Smooth muscle cell (in vitro differentiated cells): ENCODE measurements around the gene TDRD9. TPM values are rescaled to one million over a fixed set of nuclear protein-coding genes. Genes with fewer than 3 reads are reported as not detected.
"Not testable (repeated sequence)": the region's sequence is repeated elsewhere in the genome, so short reads cannot be mapped to it uniquely, and the experiment has no call there.

Experiments
- DNase-seq: peaks from one replicate; lab custom pipeline; 2025; ENCODE audit not compliant: unreplicated experiment; lab: John Stamatoyannopoulos, UW
- H2AFZ ChIP-seq: fragments of 200-600 bp; sonication (generic); 2 replicates; pipeline ENCODE4 v1.6.0; 2016; ENCODE audit warnings: antibody characterized with exemption, low read depth, mild to moderate bottlenecking
- H3F3A ChIP-seq: fragments of 200-600 bp; sonication (generic); 2 replicates; pipeline ENCODE4 v1.6.0; 2017; ENCODE audit warnings: antibody characterized with exemption, low read depth
- H3K27ac ChIP-seq: fragments of 200-600 bp; sonication (generic); 2 replicates; pipeline ENCODE4 v1.5.1; 2016; ENCODE audit warnings: low read depth, mild to moderate bottlenecking
- H3K27me3 ChIP-seq: fragments of 200-600 bp; sonication (generic); 2 replicates; pipeline ENCODE4 v1.6.1; 2016; ENCODE audit warnings: low read depth, mild to moderate bottlenecking
- H3K36me3 ChIP-seq: fragments of 200-600 bp; sonication (generic); 2 replicates; pipeline ENCODE4 v1.5.1; 2016; ENCODE audit warnings: low read depth
- H3K4me1 ChIP-seq: fragments of 200-600 bp; sonication (generic); 2 replicates; pipeline ENCODE4 v1.5.1; 2016; ENCODE audit warnings: low read depth
- H3K4me2 ChIP-seq: fragments of 200-600 bp; sonication (generic); 2 replicates; pipeline ENCODE4 v1.6.0; 2016; ENCODE audit warnings: mild to moderate bottlenecking
- H3K4me3 ChIP-seq: fragments of 200-600 bp; sonication (generic); 2 replicates; pipeline ENCODE4 v1.5.1; 2016; ENCODE audit warnings: mild to moderate bottlenecking
- H3K79me2 ChIP-seq: fragments of 200-600 bp; sonication (generic); 2 replicates; pipeline ENCODE4 v1.6.0; 2016; ENCODE audit warnings: low read depth, mild to moderate bottlenecking
- H3K9ac ChIP-seq: fragments of 200-600 bp; sonication (generic); 2 replicates; pipeline ENCODE4 v1.6.0; 2016; ENCODE audit warnings: low read depth
- H3K9me3 ChIP-seq: fragments of 200-600 bp; sonication (generic); replicated peaks from 2 replicates; pipeline ENCODE4 v1.5.1; 2016; ENCODE audit warnings: low read depth
- H4K20me1 ChIP-seq: fragments of 200-600 bp; sonication (generic); 2 replicates; pipeline ENCODE4 v1.6.0; 2016; ENCODE audit warnings: low read depth
- CTCF ChIP-seq: fragments of 200-600 bp; sonication (generic); IDR thresholded peaks from 2 replicates; pipeline ENCODE4 v1.5.1; 2017; ENCODE audit warnings: borderline replicate concordance, mild to moderate bottlenecking, antibody characterized with exemption; ENCODE audit not compliant: insufficient read depth, poor library complexity, severe bottlenecking
- WGBS: methylation state at CpG from one replicate; pipeline ENCODE4 v1.1.7; 2016; ENCODE audit warnings: low lambda C conversion rate; 5-methylcytosine and 5-hydroxymethylcytosine counted together
- polyA plus RNA-seq: library from polyadenylated mRNA; unstranded; fragments of >200 nt; fragmentation: Nextera tagmentation; extraction: Ambion mirVana; gene quantifications from 2 replicates; pipeline ENCODE4 v1.2.1, GENCODE V29; 2016
- total RNA-seq: library from RNA; depleted of rRNA; stranded (reverse); fragments of >200 nt; gene quantifications from 2 replicates; pipeline ENCODE4 v1.2.3, GENCODE V29; 2014

TDRD9 gene
- total and polyA plus RNA-seq, 2 experiments from 2014 or later: 1.0 TPM; not detected in 1

- Histone ChIP-seq H3K27me3 (no peaks in the 10 kb centered on the region), H3K79me2 (no peaks in the 10 kb centered on the region), H3K9me3 (no peaks in the 10 kb centered on the region), H3K36me3 (no peaks in the 10 kb centered on the region), H2AFZ (no peak overlapping the region), H3K27ac (no peak overlapping the region), H4K20me1 (no peaks in the 10 kb centered on the region), H3K4me2 (no peak overlapping the region), H3F3A (no peaks in the 10 kb centered on the region), H3K9ac (no peak overlapping the region), H3K4me3 (no peak overlapping the region), H3K4me1 (no peaks in the 10 kb centered on the region)
- WGBS: 96% methylated on average over 6 of the region's 6 CpGs
- no peak for DNase-seq
- TF ChIP-seq CTCF: no peak
These were observed 41.1 kb upstream of the TDRD9 start for GRCh38 chr14:103887170-103887501.

- H3K27me3 ChIP-seq: no peaks in the 10 kb centered on the region
- H3K79me2 ChIP-seq: no peaks in the 10 kb centered on the region
- no peaks in the 10 kb centered on the region for H3F3A ChIP-seq
- no peaks in the 10 kb centered on the region for H3K36me3 ChIP-seq
- no peak overlapping the region for H2AFZ ChIP-seq
- no peak overlapping the region for H3K4me2 ChIP-seq
- 92% methylated on average over 10 of the region's 10 CpGs for WGBS
- no peaks in the 10 kb centered on the region for H3K4me1 ChIP-seq
- no peaks in the 10 kb centered on the region for H4K20me1 ChIP-seq
- no peak for DNase-seq
- H3K27ac ChIP-seq: no peak overlapping the region
- no peaks in the 10 kb centered on the region for H3K9me3 ChIP-seq
- no peak for TF ChIP-seq CTCF
- H3K9ac ChIP-seq: no peak overlapping the region
- H3K4me3 ChIP-seq: no peak overlapping the region
These were observed 40.6 kb upstream of the TDRD9 start for GRCh38 chr14:103887557-103888115.

GRCh38 chr14:103889002-103889312, 39.3 kb upstream of the TDRD9 start:
- H4K20me1 ChIP-seq, H3K4me2 ChIP-seq, H2AFZ ChIP-seq, H3K79me2 ChIP-seq, H3K4me3 ChIP-seq, H3K4me1 ChIP-seq, H3F3A ChIP-seq, DNase-seq, H3K36me3 ChIP-seq, H3K27me3 ChIP-seq, H3K9me3 ChIP-seq: not testable (repeated sequence)
- WGBS: 95% methylated on average over 8 of the region's 8 CpGs
- peak overlapping the region; percentile 87 for H3K27ac ChIP-seq
- H3K9ac ChIP-seq: peak overlapping the region; percentile 76

GRCh38 chr14:103889313-103890051, 38.8 kb upstream of the TDRD9 start:
- no peak for TF ChIP-seq CTCF
- no peak overlapping the region for H2AFZ ChIP-seq
- H3K4me1 ChIP-seq: no peaks in the 10 kb centered on the region
- no peak overlapping the region for H3K4me3 ChIP-seq
- no peaks in the 10 kb centered on the region for H3K36me3 ChIP-seq
- H3F3A ChIP-seq: no peaks in the 10 kb centered on the region
- 55% methylated on average over 26 of the region's 31 CpGs for WGBS
- peak overlapping the region; percentile 87 for H3K27ac ChIP-seq
- peak overlapping the region; percentile 76 for H3K9ac ChIP-seq
- no peaks in the 10 kb centered on the region for H3K79me2 ChIP-seq
- no peak for DNase-seq
- peak overlapping the region; percentile 54 for H3K4me2 ChIP-seq
- no peaks in the 10 kb centered on the region for H3K27me3 ChIP-seq
- no peaks in the 10 kb centered on the region for H3K9me3 ChIP-seq
- H4K20me1 ChIP-seq: no peaks in the 10 kb centered on the region
